ENCODE measurements around the gene CDH8. TPM values are rescaled to one million over a fixed set of nuclear protein-coding genes. Genes with fewer than 3 reads are reported as not detected.
"Not testable (repeated sequence)": the region's sequence is repeated elsewhere in the genome, so short reads cannot be mapped to it uniquely, and the experiment has no call there.

The CDH8 gene
- polyA plus RNA-seq, 4 donors: 5.6 to 45.7 (median 7.9) TPM

DNA sequence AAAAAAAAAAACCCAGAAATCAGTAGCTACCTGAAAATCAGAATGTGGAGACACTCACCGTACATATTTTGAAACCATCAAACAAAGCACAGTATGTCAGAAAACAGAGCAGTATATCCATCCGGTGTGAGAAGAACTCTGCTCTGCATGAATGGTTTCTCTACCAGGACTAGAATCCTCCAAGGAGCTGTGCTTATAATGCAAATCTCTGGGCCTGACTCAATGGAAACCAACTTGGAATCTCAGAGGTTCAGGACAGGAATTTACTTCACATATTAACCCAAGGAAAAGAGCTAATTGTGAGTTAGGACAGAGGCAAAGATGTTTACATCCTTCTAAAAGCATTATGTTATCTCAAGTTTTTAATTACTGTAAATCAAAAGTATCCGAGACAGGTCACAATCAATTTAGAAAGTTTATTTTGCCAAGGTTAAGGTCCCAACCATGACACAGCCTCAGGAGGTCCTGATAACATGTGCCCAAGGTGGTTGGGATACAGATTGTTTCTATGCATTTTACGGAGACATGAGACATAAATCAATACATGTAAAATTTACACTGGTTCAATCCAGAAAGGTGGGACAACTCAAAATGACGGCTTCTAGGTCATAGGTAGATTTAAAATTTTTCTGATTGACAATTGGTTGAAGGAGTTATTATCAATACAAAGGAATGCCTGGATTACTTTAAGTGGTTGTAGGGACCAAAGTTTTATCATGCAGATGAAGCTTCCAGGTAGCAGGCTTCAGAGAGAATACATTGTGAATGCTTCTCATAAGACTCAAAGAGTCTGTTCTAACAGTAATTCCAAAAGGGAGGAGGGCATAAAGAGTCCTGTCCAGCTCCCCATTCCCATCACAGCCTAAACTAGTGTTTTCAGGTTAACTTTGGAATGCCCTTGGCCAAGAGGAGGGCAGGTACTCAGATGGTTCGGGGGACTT, 164.1 kb downstream of the CDH8 start:
- DNase-seq (ENCODE audit: low read depth in 4 of 4, low spot score in 3 of 4): no peak

- no peak for DNase-seq (ENCODE audit: low read depth in 4 of 4, low spot score in 3 of 4)
Observed at GRCh38 chr16:61862221-61863155, 173.8 kb downstream of the CDH8 start.

DNA sequence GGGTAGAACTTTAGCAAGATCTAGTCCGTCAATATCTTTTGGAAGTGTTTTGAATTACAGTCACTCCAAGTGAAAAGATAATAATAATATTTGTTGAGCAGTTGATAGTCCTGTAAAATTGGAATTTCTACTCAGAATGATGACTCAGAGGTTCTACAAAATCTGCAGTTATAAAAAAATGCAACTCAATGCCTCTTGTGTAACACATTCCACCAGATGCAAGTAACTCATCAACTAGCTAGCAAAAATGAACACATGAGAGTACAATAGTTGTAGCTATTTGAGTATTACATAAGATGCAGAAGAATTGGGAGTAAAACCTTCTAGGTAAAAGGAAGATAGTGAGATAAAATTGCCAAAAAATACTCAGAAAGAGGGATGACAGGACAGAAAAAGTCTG, 177.2 kb downstream of the CDH8 start:
- DNase-seq (ENCODE audit: low read depth in 4 of 4, low spot score in 3 of 4): no peak

- DNase-seq (ENCODE audit: low read depth in 4 of 4, low spot score in 3 of 4): no peak
Observed at GRCh38 chr16:61842666-61843065, 193.6 kb downstream of the CDH8 start.

DNA sequence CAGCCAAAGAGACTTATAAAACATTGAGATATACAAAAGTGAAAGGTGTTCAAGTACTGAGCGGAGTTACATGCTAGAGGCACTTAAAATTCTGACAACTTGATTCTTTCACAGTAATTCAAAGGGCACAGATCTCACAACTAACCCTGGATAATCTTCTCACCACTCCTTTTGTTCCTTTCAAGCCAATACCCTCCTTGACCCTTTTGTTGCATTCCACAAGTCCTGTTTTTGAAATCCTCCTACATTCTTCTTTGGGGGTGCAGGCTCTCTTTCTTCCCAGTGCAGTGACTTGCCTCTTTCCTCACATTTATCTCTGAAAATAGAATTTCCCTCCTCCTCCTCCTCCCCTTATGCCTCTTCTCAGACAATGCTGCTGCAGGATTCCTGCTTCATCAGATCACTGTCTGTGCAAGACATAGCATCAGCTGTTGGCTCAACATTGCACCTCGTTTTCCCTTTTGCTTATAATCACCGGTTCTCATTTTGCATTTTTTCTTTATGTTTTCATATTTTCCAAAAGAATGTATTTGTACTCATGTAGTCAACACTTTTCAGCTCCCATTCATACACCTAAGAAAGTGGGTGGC, 199.3 kb downstream of the CDH8 start:
- no peak for DNase-seq (ENCODE audit: low read depth in 4 of 4, low spot score in 3 of 4)

- DNase-seq (ENCODE audit: low read depth in 4 of 4, low spot score in 3 of 4): no peak
Observed at GRCh38 chr16:61834082-61834481, 202.2 kb downstream of the CDH8 start.

GRCh38 chr16:61831351-61831917, 204.8 kb downstream of the CDH8 start:
- no peak for DNase-seq (ENCODE audit: low read depth in 4 of 4, low spot score in 3 of 4)

GRCh38 chr16:61829631-61830030, 206.6 kb downstream of the CDH8 start:
- DNase-seq (ENCODE audit: low read depth in 4 of 4, low spot score in 3 of 4): no peak

DNA sequence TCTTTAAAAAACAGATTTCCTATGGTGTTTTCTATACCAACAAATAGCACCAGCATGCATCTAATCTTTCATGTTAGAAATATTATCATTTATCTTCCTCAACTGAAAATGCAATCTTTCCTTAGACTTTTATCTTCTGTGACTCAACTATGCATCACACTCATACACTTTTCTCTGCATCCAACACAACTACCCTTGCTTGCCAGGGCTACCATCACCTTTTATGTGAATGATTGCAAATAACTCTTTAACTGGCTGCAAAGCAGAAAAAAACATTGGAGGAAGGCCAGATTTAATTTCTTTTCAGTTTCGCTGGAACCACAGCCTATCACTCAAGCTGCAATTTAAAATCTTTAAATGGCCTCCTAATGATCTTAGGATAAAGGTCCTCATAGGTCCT, 212.9 kb downstream of the CDH8 start:
- DNase-seq (ENCODE audit: low read depth in 4 of 4, low spot score in 3 of 4): no peak

GRCh38 chr16:61820820-61821219, 215.4 kb downstream of the CDH8 start:
- no peak for DNase-seq (ENCODE audit: low read depth in 4 of 4, low spot score in 3 of 4)

DNA sequence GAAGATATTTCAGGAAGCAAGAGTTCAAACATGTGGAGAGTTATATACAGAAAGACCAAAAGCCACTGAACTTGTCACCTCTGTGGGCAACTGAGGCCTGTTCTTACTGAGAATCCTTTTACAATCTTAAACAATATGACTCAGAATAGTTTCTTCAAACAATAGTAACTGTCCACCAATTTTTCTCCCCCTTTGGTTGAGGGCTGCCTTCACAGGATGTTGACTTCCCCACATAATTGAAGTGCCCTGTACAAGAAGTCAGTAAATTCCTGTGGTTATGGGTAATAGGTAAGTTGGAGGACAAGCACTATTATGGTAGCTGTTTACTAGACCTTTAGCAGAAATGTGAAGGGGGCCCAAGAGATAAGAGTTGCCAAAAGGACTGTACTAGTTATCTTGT, 215.8 kb downstream of the CDH8 start:
- no peak for DNase-seq (ENCODE audit: low read depth in 4 of 4, low spot score in 3 of 4)

DNA sequence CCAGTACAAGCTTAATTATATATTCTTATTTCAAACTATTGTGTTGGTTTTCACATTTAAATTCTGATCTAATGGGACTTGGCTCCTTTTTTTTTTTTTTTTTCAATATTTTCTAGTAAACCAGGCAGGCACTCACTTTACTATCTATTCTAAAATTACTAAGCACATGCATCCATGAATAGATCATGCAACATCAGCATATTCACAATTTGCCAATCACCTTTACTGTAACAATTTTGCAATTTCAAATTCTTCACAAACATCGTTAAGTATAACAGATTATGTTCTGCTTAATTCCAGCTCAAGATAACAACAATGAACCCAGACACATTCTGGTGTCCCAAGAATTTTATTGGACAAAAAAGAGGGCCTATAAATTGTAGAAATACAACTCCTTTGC, 217.4 kb downstream of the CDH8 start:
- no peak for DNase-seq (ENCODE audit: low read depth in 4 of 4, low spot score in 3 of 4)

DNA sequence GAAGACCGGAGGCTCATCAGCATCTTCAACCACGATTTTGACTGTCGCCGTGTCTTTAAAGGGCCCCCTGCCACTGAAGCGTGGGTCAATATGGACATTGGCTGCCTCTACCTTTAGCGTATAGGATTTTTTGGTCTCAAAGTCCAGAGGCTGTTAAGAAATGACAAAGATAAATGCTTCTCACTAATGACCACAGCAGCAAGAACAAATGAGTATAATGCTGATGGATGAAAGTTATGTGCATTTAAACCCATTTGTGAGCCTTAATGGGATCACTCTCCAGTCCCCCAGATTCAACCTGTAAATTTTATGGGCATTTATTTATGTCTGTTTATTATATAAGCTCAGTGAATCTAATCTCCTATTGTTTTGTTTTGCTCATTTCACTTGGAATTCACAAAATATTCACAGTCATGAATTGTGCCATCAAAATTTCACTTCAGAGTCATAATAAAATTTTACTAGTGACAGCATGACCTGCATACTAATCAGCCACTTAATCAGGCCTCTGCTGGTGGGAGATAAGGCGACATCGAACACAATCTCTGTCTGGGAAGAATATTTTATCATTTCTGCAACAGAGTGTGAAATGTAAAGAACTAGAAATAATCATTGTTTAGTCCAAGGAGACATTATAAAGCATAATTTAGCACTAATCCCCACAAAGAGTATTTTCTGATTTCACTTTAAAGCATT, 218.5 kb downstream of the CDH8 start:
- DNase-seq (ENCODE audit: low read depth in 4 of 4, low spot score in 3 of 4): no peak

DNA sequence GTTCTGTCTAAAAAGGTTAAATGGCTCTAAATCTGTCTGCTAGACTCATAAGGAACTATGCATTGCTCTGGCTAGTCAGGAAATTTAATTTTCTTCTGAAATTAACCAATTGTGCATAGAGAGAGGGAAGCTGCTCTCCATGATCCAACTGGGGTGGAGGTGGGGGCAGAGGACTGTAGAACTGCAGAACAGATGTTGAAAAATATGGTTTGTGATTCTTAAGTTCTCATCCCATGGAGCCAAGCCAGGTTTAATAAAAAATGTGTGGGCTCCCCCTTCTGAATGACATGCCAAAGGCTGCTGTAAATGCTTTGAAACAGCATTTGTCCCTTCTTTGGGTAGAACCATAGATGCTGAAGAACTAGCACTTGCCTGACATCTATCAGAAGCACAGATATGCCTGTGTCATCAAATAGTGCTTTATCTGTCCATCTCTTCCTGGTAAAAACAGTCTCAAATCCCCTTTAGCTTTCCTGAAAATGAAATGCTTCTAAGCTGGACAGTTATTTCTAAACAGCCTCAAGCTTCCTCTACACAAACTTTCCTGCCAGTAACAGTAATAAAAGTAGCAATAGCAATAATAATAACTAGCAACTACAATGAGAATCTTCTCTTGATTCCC, 221.4 kb downstream of the CDH8 start:
- no peak for DNase-seq (ENCODE audit: low read depth in 4 of 4, low spot score in 3 of 4)

DNA sequence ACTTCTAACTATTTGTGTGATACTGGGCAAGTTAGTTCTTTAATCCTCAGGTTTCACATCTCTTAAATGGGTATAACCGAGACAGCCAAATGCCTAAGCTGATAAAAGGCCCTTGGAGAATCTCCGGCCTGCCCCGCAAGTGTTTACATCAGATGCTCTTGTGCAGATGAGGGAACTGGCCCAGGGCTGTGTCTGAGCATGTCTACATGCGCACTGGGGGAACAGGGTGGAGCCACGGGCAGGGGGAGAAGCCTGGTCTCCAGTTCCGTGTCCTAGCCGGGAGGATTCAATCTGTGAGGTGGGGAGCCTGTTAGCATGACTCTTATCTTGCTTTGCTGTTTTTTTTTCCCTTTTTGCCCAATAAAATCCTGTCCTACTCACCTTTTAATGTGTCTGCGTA, 222.9 kb downstream of the CDH8 start:
- no peak for DNase-seq (ENCODE audit: low read depth in 4 of 4, low spot score in 3 of 4)

- no peak for DNase-seq (ENCODE audit: low read depth in 4 of 4, low spot score in 3 of 4)
Observed at GRCh38 chr16:61812251-61812650, 224.0 kb downstream of the CDH8 start.

DNA sequence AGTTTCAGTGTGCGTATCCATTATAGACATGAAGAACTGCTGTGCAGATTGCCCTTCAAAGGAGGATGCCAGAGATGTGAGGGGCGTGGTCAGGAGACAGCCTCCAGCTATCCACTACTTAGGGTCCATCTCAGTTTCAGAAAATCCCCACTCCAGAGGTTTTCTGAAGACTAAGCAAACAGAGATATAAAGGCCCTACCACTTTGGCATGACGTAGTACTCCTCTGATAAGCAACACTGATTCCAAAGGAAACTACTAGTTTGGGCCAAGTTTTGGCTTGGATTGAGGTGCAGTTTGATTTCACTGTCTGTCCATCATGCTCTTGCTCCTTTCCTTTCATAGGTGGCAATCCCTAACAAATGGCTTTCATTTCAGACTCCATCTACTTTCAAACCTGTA, 228.7 kb downstream of the CDH8 start:
- no peak for DNase-seq (ENCODE audit: low read depth in 4 of 4, low spot score in 3 of 4)

GRCh38 chr16:61801217-61801616, 235.0 kb downstream of the CDH8 start:
- DNase-seq (ENCODE audit: low read depth in 4 of 4, low spot score in 3 of 4): not testable (repeated sequence)

- DNase-seq (ENCODE audit: low read depth in 4 of 4, low spot score in 3 of 4): no peak
Observed at GRCh38 chr16:61798741-61799140, 237.5 kb downstream of the CDH8 start.

All from left renal pelvis (tissue), 4 donors.